SK-N-SH (cell line): Measurements from ENCODE around the gene RAB1B. TPM values are rescaled to one million over a fixed set of nuclear protein-coding genes. Genes with fewer than 3 reads are reported as not detected.

Source experiments
- CTCF ChIA-PET: fragments of 300-600, 350-600 bp; formaldehyde crosslinking; extraction: SDS; loops from one replicate; lab custom pipeline; 2021; lab: Yijun Ruan, JAX
- POLR2A ChIA-PET: fragments of 350-600 bp; sonication (Branson Sonifier 250); formaldehyde crosslinking; extraction: SDS; loops from one replicate; lab custom pipeline; 2020; ENCODE audit warnings: antibody characterized with exemption, inconsistent platforms; lab: Yijun Ruan, JAX
- DNase-seq: peaks from one replicate; pipeline ENCODE4 v3.0.0; 2012
- H2AFZ ChIP-seq: fragments of 200-600 bp; sonication (generic); 2 replicates; pipeline ENCODE4 v1.8.1; 2016; ENCODE audit warnings: antibody characterized with exemption, mild to moderate bottlenecking, low read depth
- H3F3A ChIP-seq: fragments of 200-600 bp; sonication (generic); replicated peaks from 2 replicates; pipeline ENCODE3; 2016; ENCODE audit warnings: antibody characterized with exemption, mild to moderate bottlenecking; ENCODE audit not compliant: insufficient read depth
- H3K27ac ChIP-seq, 2 experiments: fragments of 200-500 bp in 1 of 2; fragments of 200-600 bp in 1 of 2; sonication (Bioruptor generic) in 1 of 2; sonication (generic), shearing (Covaris generic) in 1 of 2; 2 replicates each; pipeline versions ENCODE4 v1.5.1 to v1.6.1; 2014 to 2016; ENCODE audit warnings: low read depth in 2 of 2, inconsistent platforms in 1 of 2, low read length in 1 of 2, mild to moderate bottlenecking in 1 of 2, mixed read lengths in 1 of 2
- H3K27me3 ChIP-seq: fragments of 200-600 bp; sonication (generic), shearing (Covaris generic); 2 replicates; pipeline ENCODE4 v1.6.1; 2016; ENCODE audit warnings: mixed run types; ENCODE audit not compliant: insufficient read depth
- H3K36me3 ChIP-seq, 2 experiments: fragments of 200-500 bp in 1 of 2; fragments of 200-600 bp in 1 of 2; sonication (Bioruptor generic) in 1 of 2; sonication (generic) in 1 of 2; replicated peaks in 1 of 2; 2 replicates each; pipeline versions ENCODE3 to v1.5.1; 2014 to 2016; ENCODE audit warnings: low read length in 1 of 2, mild to moderate bottlenecking in 1 of 2; ENCODE audit not compliant: insufficient read depth in 2 of 2, control insufficient read depth in 1 of 2
- H3K4me1 ChIP-seq, 2 experiments: fragments of 200-500 bp in 1 of 2; fragments of 200-600 bp in 1 of 2; sonication (Bioruptor generic) in 1 of 2; sonication (generic), shearing (Covaris generic) in 1 of 2; 2 replicates each; pipeline versions ENCODE4 v1.5.1 to v1.6.1; 2014 to 2016; ENCODE audit warnings: low read depth in 1 of 2, low read length in 1 of 2, mixed run types in 1 of 2; ENCODE audit not compliant: insufficient read depth in 2 of 2, control insufficient read depth in 1 of 2
- H3K4me2 ChIP-seq: fragments of 200-600 bp; sonication (generic), shearing (Covaris generic); 2 replicates; pipeline ENCODE4 v1.6.1; 2017; ENCODE audit warnings: mixed run types
- H3K4me3 ChIP-seq, 2 experiments: fragments of 200-500 bp in 1 of 2; fragments of 200-600 bp in 1 of 2; sonication (Bioruptor generic) in 1 of 2; sonication (generic), shearing (Covaris generic) in 1 of 2; 2 replicates each; pipeline versions ENCODE4 v1.5.1 to v1.8.1; 2014 to 2016; ENCODE audit warnings: low read depth in 2 of 2, inconsistent platforms in 1 of 2, low read length in 1 of 2, mild to moderate bottlenecking in 1 of 2, mixed read lengths in 1 of 2, moderate library complexity in 1 of 2
- H3K79me2 ChIP-seq: fragments of 200-600 bp; sonication (generic); 2 replicates; pipeline ENCODE4 v1.8.1; 2017; ENCODE audit warnings: mild to moderate bottlenecking; ENCODE audit not compliant: insufficient read depth
- H3K9ac ChIP-seq: fragments of 200-600 bp; sonication (generic); 2 replicates; pipeline ENCODE4 v1.6.1; 2017; ENCODE audit warnings: mixed run types
- H3K9me2 ChIP-seq: fragments of 200-600 bp; sonication (generic); 2 replicates; pipeline ENCODE4 v1.6.1; 2017; ENCODE audit warnings: mixed run types
- H3K9me3 ChIP-seq: fragments of 200-600 bp; sonication (generic); 2 replicates; pipeline ENCODE4 v1.6.1; 2017; ENCODE audit warnings: mixed run types, mild to moderate bottlenecking, moderate library complexity
- H4K20me1 ChIP-seq: fragments of 200-600 bp; sonication (generic); 2 replicates; pipeline ENCODE4 v1.6.1; 2017; ENCODE audit warnings: mild to moderate bottlenecking, mixed run types; ENCODE audit not compliant: insufficient read depth
- FOXJ3 ChIP-seq: sonication (generic); formaldehyde crosslinking; IDR thresholded peaks from 2 replicates; pipeline ENCODE4 v1.5.1; 2020; ENCODE audit warnings: mild to moderate bottlenecking, missing genetic modification reagents
- GATA2 ChIP-seq: sonication (generic); formaldehyde crosslinking; IDR thresholded peaks from 2 replicates; pipeline ENCODE4 v1.5.0; 2020; ENCODE audit warnings: mild to moderate bottlenecking, missing genetic modification reagents
- MAX ChIP-seq: IDR thresholded peaks from 2 replicates; pipeline ENCODE4 v1.4.0; 2012; ENCODE audit warnings: low read depth
- REST ChIP-seq: IDR thresholded peaks from 2 replicates; pipeline ENCODE4 v1.6.1; 2012; ENCODE audit warnings: mild to moderate bottlenecking, low read depth, low read length, moderate library complexity
- SMC3 ChIP-seq: IDR thresholded peaks from 2 replicates; pipeline ENCODE4 v1.6.1; 2012; ENCODE audit warnings: low read depth, low read length, improper control_type of control experiment
- TCF12 ChIP-seq: IDR thresholded peaks from 2 replicates; pipeline ENCODE4 v1.4.0; 2012
- USF2 ChIP-seq: fragments of 150-350 bp; IDR thresholded peaks from 2 replicates; pipeline ENCODE4 v1.6.1; 2017; ENCODE audit warnings: antibody characterized with exemption, low read length, low read depth, borderline replicate concordance
- WGBS: methylation state at CpG from one replicate; pipeline ENCODE4 v1.1.6; 2017; ENCODE audit warnings: low lambda C conversion rate; 5-methylcytosine and 5-hydroxymethylcytosine counted together
- polyA plus RNA-seq, 3 experiments: library from polyadenylated mRNA; depleted of rRNA; stranded (reverse); fragments of >200 nt; gene quantifications; 2 replicates each; pipeline ENCODE4 v1.2.3, GENCODE V29; 2012

The RAB1B gene
- polyA plus RNA-seq, 1 of the 3 experiments (the other 2 are of a cell fraction) = 208 TPM

- no peak overlapping the region for H3K4me2 ChIP-seq
- no peak for DNase-seq
- TF ChIP-seq USF2 (no peak), TCF12 (no peak), SMC3 (no peak), REST (no peak)
- TF ChIP-seq, all 33 proteins: peak for 0
- Histone ChIP-seq H3F3A (peaks cover 3% of the 10 kb centered on the region), H3K4me3 (no peak overlapping the region), H3K9me2 (no peaks in the 10 kb centered on the region), H3K9ac (no peak overlapping the region), H4K20me1 (no peaks in the 10 kb centered on the region), H3K36me3 (peaks cover 19 to 56% of the 10 kb centered on the region in 2 experiments), H2AFZ (no peak overlapping the region), H3K27me3 (no peaks in the 10 kb centered on the region), H3K4me1 (peaks cover 0 to 5% of the 10 kb centered on the region in 2 experiments; a peak in 1 of 4 replicates), H3K79me2 (no peaks in the 10 kb centered on the region), H3K27ac (no peak overlapping the region), H3K9me3 (no peaks in the 10 kb centered on the region)
- 77% methylated on average over 3 of the region's 3 CpGs for WGBS
- ChIA-PET CTCF (interaction anchor here (1.6 kb wide), 1 partner anchor 25 kb away, joined by 6 read pairs; no protein-coding TSS in a partner anchor), POLR2A (no interaction called here)
Observed at GRCh38 chr11:66247801-66248200, 20.6 kb upstream of the RAB1B start.

GRCh38 chr11:66248903-66249302, 19.5 kb upstream of the RAB1B start:
- ChIA-PET POLR2A (no interaction called here), CTCF (no interaction called here)
- no peak for DNase-seq
- Histone ChIP-seq H3K4me1 (peaks cover 0 to 5% of the 10 kb centered on the region in 2 experiments; a peak in 1 of 4 replicates), H3K36me3 (peaks cover 19 to 46% of the 10 kb centered on the region in 2 experiments), H3K27me3 (no peaks in the 10 kb centered on the region), H3K79me2 (no peaks in the 10 kb centered on the region), H3K27ac (no peak overlapping the region), H4K20me1 (no peaks in the 10 kb centered on the region), H3K9me3 (no peaks in the 10 kb centered on the region), H3K9me2 (no peaks in the 10 kb centered on the region), H3K9ac (no peak overlapping the region), H3F3A (peaks cover 3% of the 10 kb centered on the region), H2AFZ (no peak overlapping the region), H3K4me2 (no peak overlapping the region), H3K4me3 (no peak overlapping the region)
- TF ChIP-seq GATA2 (CRISPR knock-in tag) = no peak
- TF ChIP-seq FOXJ3 = no peak
- TF ChIP-seq MAX = no peak
- 91% methylated on average over 6 of the region's 6 CpGs for WGBS
